ENCODE results near the gene GTF3C5. TPM values are rescaled to one million over a fixed set of nuclear protein-coding genes. Genes with fewer than 3 reads are reported as not detected.
A peak's percentile ranks its signal among the peaks of the same experiment; 100 is the strongest.
"Not testable (repeated sequence)": the region's sequence is repeated elsewhere in the genome, so short reads cannot be mapped to it uniquely, and the experiment has no call there.

GTF3C5 gene
- total RNA-seq, 1 donor from 2014 or later = 36.3 TPM

DNA sequence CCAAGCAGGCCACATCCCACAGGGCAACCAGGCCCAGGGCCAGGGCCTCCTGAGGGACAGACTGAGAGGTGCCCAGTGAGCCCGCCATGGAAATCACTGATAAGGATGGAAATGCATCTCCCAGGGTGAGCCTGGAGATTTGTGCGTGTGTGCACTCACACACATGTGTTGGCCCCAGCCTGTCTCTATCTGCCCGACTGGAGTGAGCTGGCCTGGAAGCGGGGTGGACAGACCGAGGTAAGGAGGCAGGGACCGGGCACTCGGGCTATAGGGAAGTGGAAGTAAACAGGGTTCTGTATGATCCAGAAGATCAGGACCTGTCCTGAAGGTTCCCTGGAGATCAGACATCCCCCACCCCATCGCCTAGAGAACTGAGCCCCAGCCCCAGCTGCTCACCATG is 34.9 kb upstream of the GTF3C5 start:
- no peak for DNase-seq (ENCODE audit: low read depth in 2 of 2)

DNA sequence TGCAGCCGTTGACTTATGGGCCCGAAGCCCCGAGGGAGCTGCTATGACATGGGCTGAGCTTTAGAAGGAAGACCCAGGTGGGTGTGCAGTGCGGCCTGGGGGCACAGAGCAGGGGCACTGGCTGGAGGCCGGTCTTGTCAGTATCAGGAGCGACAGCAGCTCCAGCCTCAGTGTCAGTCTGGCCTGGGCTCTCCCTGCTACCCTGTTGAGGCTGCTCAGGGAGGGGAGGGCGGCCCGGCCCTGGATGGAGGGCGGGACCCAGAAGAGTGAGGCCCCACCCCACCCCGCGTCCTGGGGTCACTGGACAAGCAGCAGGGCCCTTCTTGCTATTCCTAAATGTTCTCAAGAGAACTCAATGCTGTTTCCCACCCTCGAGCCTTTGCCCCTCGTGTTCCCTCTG is 34.3 kb upstream of the GTF3C5 start:
- DNase-seq (ENCODE audit: low read depth in 2 of 2) = no peak

DNA sequence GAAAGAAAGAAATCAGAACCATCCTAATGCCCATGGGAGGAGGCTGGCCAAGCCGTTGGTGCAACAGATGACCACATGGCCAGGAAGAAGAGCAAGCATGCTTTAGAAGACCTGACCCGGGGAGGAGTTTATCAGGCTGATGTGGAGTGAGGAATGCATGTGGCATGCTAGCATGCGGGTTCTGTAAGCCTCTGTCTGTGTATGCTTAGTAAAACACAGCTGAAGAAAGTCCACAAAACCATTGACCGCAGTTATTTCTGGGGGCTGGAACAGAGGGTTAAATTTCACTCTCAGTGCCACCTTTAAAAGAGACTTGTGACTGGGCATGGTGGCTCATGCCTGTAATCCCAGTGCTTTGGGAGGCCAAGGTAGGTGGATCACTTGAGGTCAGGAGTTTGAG is 33.2 kb upstream of the GTF3C5 start:
- DNase-seq (ENCODE audit: low read depth in 2 of 2) = no peak

DNA sequence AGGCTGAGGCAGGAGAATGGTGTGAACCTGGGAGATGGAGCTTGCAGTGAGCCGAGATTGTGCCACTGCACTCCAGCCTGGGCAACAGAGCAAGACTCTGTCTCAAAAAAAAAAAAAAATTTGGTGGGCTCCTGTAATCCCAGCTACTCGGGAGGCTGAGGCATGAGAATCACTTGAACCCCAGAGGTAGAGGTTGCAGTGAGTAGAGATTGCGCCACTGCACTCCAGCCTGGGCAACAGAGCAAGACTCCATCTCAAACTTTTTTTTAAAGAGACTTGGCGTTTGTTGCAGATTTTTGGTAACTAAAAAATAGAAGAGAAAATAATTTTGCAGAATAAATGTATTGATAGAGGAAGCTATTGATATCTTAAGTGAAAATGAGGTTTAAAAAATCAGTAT is 32.6 kb upstream of the GTF3C5 start:
- not testable (repeated sequence) for DNase-seq (ENCODE audit: low read depth in 2 of 2)

DNA sequence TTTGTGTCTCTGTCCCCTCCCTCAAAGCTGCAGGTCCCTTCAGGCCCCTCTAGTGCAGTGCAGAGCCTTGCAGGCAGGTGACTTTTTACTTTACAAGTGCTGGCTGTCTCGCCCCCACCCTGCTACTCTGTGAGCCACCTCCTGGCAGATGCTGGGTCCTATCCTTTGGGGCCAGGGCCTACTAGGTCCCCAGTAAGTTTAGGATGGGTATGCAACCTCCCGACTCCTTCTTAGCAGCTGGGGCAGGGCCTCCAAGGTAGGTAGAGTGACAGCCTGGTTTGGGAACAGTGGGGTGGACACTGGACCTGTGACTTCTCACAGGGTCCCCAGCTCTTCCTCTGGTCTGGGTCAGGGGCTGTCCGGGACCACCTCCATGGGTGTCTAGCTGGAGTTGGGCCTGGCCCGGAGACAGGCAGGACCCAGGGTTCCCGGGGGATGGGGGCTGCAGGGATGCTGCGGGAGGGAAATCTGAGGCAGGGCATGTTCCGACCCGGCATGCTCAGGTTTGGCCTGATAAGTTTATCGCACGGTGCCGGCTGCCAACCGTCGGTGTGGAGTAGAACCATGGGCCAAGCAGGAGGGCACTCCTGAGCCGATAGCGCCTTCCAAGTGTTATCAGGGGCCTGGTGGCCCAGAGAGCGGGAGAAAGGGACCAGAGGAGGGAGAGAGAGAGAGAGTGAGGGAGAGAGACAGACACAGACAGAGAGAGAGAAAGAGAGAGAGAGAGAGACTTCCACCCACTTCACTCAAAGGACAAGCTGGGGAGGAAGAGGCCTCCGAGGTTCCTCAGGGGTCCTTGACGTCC is 31.8 kb upstream of the GTF3C5 start:
- DNase-seq (ENCODE audit: low read depth in 2 of 2) = no peak

DNA sequence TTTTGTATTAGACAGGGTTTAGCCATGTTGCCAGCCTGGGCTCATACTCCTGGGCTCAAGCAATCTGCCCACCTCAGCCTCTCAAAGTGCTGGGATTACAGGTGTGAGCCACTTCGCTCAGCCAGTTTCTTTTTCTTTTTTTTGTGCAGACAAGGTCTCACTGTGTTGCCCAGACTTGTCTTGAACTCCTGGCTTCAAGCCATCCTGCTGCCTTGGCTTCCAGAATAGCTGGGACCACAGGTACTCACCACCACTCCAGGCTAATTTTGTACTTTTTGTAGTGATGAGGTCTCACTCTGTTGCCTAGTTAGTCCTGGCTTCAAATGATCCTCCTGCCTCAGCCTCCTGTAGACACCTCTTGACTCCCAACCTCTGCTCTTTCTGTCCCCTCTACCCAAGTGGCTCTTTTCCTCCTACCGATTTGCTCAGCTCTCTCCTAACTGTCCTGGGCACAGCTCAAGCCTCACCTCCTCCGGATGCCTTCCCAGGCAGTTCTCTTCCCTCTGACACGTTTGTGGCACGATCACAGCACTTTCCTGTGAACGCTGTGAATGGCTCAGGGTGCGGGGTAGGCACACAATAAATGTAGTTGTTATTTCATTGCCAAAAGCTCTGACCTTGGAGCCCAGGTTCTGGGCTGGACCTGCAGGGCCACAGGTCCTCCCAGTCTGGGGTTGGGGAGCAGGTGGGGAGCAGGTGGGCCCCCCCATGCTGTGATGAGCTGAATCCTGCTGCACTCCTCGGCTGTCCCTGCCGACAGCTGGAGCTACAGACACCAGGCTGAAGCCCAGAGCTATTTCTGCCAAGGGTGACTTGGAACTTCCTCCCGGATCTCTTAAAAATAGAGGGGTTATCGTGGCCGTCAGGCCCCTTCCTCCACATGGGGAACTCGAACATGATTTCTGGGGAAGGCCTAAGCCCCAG is 28.4 kb upstream of the GTF3C5 start:
- DNase-seq (ENCODE audit: low read depth in 2 of 2) = no peak

DNA sequence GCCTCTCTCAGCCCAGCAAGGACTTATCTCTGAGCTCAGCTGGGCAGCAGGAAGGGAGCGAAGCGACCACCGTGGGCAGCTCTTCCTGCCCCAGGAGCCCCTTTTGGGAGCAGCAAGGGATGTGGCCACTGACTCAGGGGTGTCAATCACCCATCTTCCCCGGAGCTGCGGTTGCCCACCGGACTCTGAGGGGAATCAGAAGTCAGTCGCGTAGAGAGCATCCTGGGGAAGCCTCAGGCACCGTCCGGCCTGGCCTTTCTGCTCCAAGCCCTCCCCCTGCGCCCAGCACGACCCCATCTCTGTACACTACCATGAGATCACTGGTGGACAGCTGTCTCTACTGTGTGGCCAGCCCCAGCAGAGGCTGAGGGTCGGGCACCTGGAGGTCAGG is 27.7 kb upstream of the GTF3C5 start:
- no peak for DNase-seq (ENCODE audit: low read depth in 2 of 2)

DNA sequence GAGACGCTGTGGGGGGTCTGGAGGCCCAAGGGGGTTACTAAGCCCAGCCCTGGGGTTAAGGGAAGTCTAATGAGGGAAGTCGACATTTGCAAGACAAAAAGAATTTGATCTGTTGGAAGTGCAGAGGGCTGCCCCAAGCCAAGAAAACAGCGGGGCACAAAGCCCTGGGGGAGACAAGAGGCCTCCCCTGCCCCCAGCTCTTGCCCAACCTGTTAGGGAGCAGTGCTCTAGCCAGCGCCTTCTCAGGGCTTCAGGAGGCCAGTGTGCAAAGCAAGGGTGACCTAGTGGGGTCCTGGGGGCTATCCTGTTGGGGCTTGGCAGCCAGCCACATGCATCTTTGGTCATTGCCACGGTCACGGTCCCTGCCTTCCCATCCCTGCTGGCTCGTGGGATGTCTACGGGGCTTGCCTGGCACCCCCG is 27.1 kb upstream of the GTF3C5 start:
- no peak for DNase-seq (ENCODE audit: low read depth in 2 of 2)

DNA sequence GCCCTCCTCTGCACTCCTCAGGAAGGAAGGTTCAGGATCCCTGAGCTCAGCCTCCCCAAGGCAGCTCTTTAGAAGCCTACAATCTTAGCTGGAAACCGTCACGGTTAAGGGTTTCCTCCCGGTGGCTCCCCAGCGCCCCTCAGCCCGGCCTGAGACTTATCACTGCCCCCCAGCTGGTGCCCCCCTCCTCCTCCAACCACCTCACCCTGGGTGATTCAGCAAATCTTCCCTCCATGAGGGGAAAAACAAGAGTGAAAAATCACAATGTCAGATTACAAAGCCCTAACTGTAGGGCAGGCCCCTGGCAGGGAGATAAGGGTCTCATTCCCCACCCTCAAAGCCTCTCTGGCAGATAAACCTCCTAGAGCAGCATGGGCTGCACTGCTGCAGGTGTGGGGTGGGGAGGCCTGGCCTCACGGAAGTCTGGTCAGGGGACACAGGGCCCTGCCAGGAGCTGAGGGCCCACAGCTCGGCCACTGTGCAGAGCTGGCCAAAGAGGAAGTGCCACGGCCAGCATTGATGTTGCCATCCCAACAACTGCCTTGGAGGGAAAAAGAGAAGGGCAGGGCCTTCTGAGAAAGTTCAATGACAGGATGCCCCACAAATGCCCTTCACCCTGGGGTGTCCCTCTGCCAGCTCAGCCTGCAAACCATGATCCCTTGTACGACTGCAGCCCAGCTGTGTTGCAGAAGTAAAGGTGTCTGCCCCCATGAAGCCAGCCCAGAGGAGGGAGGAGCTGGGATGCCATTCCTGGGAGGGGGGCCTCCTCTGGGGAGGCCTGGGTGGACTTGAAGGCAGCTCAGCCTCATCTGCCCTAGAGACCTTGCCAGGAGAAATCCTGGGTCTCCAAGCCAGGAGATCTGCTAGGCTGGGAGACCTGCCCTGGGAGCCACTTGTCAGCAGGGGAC is 26.5 kb upstream of the GTF3C5 start:
- no peak for DNase-seq (ENCODE audit: low read depth in 2 of 2)

DNA sequence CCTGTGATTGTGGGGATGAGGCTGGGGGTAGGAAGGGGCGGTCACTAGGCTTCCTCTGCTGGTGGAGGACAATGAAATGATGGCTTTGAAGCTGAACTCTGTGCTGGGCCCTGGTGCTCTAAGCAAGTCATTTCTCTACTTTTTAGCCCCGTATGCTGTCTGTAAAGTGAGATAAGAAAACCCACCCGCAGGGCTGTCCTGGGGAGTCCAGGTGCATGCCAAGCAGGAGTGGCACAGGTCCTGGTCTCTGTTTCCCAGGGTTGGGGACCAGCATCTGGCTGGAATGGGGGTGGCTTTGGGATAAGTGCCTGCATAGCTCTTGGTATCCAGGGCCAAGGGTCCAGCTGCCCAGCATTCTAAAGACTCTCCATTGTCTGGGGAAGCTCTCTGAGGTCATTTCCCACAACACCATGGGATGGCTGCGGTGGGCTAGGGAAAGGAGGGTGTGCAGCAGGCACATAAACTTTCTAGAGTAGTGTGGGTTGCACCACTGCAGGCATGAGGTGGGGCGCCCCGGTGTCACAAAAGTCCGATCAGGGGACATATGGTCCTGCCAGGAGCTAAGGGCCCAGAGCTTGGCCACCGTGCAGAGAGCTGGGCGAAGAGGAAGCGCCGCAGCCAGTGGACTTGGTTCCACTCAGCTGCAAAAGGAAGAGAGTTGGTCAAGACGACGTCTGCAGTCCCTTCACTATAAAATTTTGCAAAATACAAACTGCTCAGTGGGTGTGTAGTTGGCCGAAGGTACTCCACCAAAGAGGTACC is 25.6 kb upstream of the GTF3C5 start:
- no peak for DNase-seq (ENCODE audit: low read depth in 2 of 2)

DNA sequence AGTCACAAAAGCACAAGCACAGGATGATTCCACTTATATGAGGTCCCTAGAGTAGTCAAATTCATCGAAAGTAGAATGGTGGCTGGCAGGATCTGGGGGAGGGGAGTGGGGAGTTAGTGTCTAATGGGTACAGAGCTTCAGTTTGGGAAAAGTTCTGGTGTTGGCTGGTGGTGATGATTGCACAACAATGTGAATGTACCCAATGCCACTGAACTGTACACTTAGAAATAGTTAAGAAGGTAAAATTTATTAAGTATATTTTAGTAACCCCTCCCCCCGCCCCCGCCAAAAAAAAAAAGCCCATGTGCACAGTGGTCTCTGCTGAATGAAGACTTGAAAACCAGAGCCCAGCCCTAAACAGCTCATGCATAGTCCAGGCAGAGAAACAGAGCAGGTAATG is 24.8 kb upstream of the GTF3C5 start:
- DNase-seq (ENCODE audit: low read depth in 2 of 2) = no peak

DNA sequence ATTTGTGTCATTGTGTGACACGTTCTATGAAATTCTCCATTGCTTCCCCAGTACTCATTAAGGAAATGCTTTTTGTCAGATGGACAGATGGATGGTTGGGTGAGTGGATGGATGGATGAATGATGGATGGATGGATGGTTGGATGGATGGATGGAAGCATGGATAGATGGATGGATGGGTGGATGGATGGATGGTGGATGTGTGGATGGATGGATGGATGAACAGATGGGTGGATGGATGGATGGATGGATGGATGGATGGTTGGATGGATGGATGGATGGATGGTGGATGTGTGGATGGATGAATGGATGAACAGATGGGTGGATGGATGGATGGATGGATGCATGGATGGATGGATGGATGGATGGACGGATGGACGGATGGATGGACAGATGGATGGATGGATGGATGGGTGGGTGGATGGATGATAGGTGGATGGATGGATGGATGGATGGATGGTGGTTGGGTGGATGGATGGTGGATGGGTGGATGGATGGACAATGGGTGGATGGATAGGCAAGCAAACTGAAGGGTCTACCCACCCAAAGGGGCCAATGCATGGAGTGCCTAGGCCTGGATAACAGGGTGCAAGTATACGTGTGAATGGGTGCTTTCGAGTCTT is 24.0 kb upstream of the GTF3C5 start:
- DNase-seq (ENCODE audit: low read depth in 2 of 2) = no peak

DNA sequence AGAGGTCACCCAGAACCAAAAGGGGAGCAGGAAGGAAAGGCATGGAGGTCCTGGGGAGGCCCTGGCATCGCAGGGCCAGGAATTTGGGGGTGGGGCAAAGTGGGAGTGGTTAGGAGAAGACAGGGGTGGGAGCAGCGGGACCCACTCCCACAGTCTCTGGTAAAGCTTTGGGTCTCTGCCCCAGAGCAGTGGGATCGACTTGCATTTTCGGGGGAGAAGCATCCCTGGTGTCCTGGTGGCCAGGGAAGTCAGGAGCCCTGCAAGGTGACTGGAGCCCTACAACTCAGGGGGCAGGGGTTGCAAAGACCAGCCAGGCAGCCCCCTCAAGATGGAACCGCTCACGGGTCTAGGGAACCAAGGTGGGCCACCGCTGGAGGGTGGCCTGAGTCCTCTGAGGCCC is 22.4 kb upstream of the GTF3C5 start:
- DNase-seq (ENCODE audit: low read depth in 2 of 2) = no peak

DNA sequence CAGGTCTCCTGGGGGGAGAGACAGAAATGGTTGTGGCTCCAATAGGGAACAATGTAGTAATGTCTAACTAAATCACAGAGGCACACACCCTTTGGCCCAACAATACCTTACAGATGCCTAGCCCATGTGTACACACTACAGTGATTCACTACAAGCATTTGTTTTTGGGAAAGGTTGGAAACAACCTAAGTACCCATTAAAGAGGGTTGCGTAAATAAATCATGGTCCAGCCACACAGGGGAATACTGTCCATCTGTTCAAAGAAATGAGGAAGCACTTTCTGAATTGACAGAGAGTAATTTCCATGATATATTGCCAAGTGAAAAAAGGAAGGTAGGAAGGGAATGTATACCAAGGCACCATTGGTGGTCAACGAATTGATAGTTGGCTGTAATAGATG is 22.0 kb upstream of the GTF3C5 start:
- DNase-seq (ENCODE audit: low read depth in 2 of 2) = no peak

DNA sequence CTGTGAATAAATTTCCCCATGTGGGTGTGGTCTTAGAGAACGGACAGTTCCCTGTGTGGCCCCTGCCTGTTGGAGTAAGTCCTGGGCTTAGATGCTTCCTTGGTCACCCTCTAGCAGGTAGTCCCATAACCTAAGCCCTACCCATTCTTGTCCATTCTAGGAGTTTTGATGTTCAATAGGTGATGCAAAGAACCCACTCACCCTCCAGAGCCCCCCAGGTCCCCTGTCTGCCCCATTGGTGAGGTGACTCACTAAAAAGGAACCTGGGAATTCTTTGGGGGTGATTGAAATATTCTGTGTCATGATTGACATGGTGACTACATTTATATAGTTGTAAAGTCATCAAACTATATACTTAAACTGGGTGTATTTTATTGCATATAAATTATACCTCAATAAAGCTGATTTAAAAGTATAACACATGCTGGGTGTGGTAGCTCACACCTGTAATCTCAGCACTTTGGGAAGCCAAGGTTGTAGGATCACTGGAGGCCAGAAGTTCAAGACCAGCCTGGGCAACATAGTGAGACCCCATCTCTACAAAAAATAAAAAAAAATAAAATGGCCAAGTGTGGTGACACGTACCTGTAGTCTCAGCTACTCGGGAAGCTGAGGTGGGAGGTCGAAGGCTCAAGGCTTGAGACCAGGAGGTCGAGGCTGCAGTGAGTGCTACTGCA is 20.8 kb upstream of the GTF3C5 start:
- no peak for DNase-seq (ENCODE audit: low read depth in 2 of 2)

DNA sequence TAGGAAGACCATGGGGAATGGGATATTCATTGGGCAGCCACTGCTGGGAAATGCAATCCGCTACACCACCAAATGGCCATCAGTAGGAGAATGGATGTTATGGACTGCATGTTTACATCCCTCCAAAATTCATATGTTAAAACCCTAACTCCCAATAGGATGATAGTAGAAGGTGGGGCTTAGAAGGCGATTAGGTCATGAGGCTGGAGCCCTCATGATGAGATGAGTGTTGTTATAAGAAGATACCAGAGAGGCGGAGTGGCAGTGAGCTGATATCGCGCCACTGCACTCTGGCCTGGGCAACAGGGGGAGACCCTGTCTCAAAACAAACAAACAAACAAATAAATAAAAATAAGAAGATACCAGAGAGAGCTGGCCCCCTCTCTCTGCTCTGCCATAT is 16.1 kb upstream of the GTF3C5 start:
- DNase-seq (ENCODE audit: low read depth in 2 of 2) = no peak

DNA sequence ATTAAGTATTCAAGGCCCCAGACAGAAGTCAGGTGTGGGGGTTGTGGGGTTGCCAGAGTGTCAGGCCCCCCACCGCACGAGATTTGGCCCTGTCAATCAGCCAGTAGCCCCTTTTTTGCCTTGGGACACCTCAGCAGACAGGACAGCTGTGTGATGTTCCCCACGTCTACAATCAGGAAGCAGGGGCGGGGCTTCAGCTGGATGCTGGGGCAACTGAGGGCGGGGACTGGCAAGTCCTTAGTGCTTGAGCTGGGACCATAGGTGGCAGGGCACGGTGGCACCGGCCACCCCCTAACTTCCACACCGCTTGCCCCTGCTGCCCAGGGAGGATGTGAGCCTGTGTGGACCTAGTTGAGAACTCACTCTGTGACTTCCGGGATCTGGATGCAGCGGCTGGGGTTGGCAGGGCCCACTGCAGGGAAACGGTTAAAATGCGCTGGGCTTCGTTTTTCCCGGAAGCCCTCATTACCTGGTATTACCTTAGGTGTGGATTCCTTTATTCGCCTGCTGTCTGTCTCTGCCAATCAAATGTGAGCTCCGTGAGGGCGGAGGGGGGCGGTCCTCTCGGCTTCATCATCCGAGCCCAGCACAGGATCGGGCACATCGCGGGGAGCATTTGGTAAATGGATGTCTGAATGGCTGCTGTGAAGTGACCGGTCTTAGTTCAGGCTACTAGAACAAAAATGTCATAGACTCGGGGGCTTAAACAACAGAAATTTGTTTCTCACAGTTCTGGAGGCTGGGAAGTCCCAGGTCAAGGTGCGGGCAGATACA is 7.5 kb upstream of the GTF3C5 start:
- peak; percentile 11 to 14 for DNase-seq (ENCODE audit: low read depth in 2 of 2)

DNA sequence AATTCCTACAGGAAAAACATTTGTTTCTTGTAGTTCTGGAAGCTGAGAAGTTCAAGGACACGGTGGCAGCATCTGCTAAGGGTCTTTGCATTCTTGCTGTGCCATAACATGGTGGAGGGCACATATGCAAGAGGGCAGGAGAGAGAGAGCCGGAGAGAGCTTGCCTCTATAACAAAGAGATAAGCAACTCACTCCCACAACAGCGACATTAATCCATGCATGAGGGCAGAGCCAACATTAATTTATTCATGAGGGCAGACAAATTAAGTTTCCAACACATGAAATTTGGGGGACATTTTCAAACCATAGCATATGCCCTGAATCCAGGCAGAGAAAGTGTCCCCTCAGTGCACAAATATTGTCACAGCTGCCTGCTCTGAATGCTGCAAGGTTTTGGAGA is 4.4 kb upstream of the GTF3C5 start:
- DNase-seq (ENCODE audit: low read depth in 2 of 2) = no peak

DNA sequence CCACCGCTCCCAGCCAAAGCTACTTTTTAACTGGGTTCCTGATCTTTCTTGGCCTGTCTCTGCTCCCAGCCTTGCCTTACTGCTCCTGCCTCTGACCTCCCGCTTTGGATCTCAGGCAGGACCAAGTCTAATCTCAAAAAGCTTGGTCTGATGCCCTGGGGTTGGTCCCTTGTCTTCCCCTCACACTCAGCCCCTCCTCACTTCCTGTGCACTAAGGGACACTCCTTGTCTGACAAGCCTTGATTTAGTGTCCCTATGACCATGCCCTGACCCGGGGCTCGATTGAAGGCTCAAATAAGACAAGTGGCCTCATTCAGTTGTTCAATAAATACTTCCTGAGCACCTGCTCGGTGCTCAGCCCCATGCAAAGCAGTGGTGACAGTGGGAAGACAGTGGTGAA is 3.7 kb upstream of the GTF3C5 start:
- DNase-seq (ENCODE audit: low read depth in 2 of 2) = no peak
